GM08714 (cell line): Measurements from ENCODE around the gene ZBTB18.
"Not testable (repeated sequence)": the region's sequence is repeated elsewhere in the genome, so short reads cannot be mapped to it uniquely, and the experiment has no call there.

Experiments used
- H3K4me3 ChIP-seq: fragments of 200-500 bp; sonication (Bioruptor generic); 2 replicates; pipeline ENCODE4 v1.5.1; 2014; ENCODE audit warnings: mild to moderate bottlenecking, low read length, inconsistent platforms
- ZNF274 ChIP-seq: IDR thresholded peaks from 2 replicates; pipeline ENCODE4 v1.6.1; 2012; ENCODE audit warnings: mild to moderate bottlenecking, low read depth, low read length

Gene ZBTB18

DNA sequence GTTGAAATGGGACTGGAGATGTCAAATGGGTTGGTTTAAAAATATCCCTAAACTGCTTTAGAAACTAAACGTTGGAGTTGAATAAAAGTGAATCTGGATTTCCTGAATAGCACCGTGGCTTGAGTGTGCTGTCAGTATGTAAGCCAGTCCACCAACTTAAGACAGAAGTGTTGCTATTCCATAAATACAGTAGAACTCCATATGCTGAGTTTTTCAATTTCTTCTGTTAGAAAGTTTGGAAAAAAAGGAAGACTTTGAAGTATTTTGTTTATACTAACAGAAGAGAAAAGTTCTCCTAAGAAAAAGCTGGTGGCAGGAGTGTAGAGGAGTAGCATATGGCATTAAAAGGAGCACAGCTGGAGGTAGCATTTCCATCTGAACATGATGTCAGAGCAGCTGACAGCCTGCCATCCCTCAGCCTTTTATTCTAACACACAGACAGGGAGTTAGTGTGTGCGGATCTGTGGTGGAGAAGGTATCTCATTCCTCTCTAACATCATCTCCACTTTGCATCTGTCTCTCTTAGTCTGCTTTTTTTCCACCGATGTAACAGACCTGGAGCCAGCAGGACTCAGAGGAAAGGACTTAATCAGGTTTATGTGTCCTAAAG, at the start of gene ZBTB18:
Gene ZBTB18, plus strand, starts transcription at position 449 of the 610 bp plus-strand sequence. Its CDS starts 149 bp downstream, at position 598.
- peak within 1 kb of the TSS; percentile 78 for H3K4me3 ChIP-seq
- TF ChIP-seq ZNF274, result no peak

DNA sequence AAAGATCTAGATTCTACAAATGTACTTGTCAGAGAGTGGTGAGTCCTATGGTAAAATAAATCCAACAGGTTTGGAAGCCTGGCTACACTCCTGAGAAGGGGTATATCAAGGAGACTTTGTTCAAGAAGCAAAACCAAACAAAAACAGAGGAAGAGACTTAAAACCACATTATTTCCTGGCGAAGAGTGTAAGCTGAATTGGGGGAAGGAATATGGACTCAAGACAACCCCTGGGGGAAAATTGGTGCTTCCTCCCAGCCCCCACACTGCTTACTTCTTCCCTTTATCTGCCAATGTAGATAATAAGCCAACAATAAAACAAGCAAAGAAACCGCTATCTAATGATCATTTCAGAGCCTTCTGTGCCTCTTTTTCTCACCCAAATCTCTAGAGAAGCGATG, 48.4 kb upstream of the ZBTB18 start:
- H3K4me3 ChIP-seq, result no peak overlapping the region
- no peak for TF ChIP-seq ZNF274

DNA sequence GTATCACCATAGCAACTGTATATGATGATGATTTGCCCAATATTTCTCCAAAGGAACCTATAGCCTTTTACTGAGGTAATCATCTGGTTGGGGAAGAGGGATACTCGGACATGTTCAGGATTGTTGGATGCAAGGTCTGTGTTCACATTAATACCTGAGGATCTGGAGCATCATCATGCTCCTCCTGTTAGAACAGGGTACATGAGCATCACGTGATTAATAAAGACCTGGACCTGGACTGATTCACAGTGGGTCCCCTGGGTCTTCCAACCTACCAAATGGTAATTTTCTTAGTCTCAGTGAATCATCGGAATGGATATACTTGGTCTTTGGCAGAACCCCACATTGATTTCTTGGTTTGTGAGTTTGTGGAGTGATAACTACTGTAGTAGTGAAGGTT, 45.6 kb upstream of the ZBTB18 start:
- no peak overlapping the region for H3K4me3 ChIP-seq
- TF ChIP-seq ZNF274, result no peak

DNA sequence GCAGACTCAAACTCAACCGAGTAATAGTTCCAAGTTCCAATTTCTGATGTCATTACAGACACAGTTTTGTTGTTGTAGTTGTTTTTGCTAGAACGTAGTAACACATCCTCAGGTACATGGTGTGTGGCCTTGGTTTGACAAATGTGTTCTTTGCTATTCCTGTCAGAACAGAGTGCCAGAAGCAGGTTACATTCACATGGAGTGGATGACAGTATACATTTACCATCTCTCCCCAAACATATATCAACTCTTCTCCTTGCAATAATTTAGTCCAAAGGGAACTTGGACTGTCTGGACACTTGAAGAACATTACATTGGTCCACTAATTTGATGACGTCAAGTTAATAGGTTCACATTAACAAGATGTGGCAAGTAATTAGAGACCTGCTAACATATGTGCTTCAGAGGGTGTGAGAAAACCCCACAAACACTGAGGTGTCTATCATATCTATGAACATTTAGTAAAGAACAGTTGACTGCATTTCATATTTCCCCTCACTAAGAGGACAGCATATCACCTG, 44.6 kb upstream of the ZBTB18 start:
- H3K4me3 ChIP-seq, result no peak overlapping the region
- TF ChIP-seq ZNF274, result no peak

DNA sequence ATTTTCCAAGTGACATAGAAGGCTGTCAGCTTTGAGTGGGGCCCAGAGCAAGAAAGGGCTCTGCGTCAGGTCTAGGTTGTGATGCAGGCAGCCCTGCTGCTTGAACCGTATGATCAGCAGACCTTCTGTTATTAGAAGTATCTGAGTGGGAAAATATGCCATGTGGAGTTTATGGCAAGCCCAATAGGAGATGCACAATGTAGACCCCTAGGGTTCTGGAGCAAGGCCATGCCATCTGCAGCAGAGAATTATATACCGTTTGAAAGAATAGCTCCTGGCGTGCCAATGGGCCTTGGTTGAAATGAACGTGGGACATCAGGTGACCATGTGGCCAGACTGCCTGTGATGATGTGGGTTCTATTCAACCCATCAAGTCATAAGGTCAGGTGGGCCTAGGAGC, 44.1 kb upstream of the ZBTB18 start:
- H3K4me3 ChIP-seq, result no peak overlapping the region
- TF ChIP-seq ZNF274, result no peak

DNA sequence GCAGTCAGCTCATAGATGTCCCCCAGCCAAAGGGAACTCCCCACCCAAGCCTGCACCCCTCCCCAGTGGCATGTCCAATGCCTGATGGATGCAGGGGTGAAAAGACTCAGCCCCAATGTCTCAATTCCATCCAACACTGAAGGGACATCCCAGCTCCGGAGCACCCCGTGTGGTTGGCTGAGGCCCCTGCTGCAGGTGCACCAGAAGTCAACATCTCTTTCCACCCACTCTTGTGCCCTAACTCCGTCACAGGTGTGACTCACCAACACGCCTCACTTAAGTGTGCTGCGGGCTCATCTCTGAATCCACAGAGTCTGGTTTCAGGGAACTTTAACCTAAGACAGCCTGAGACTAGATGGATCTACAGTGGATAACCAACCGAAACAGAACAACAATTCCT, 40.9 kb upstream of the ZBTB18 start:
- no peak for TF ChIP-seq ZNF274
- H3K4me3 ChIP-seq, result no peak overlapping the region

- no peak overlapping the region for H3K4me3 ChIP-seq
- TF ChIP-seq ZNF274, result no peak
Measured at GRCh38 chr1:244010703-244011123, 40.4 kb upstream of the ZBTB18 start.

GRCh38 chr1:244011271-244011670, 39.8 kb upstream of the ZBTB18 start:
- no peak for TF ChIP-seq ZNF274
- no peak overlapping the region for H3K4me3 ChIP-seq

DNA sequence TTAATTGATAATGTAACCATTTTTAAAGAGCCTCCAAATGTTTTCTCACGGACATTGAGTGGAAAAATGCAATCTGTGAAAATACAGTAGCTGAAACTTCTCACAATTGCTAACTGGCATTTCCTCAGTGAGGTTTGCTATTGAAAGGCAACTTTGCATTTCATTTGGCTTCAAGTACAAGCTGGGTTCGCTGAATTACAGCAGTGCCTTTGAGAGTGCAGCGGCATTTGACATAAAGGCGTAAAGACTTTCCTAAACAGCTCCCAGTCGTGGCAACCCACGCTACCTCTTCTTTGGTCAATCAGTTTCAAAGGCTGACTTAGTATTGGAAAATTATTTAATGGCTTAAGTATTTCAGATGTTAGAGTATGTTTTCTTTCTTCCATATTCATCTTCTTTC, 39.3 kb upstream of the ZBTB18 start:
- TF ChIP-seq ZNF274, result no peak
- H3K4me3 ChIP-seq, result no peak overlapping the region

DNA sequence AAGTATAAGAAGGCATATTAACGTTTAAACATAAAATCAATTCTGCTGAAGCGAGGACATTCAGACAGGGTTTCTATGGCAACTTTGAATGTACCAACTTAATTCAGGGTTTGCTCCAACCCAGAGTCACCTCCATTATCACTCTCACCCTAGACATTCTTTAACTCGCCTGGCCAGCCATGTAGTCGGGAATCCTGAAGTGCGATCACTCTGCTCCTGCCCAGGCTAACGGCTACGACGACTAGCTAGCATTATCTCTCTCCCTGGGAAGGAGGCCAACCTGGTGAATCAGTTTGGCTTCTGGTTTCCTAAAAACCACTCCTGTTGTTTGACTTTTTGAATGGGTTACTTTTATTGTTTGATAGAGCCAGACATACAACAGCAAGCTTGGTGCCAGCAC, 38.9 kb upstream of the ZBTB18 start:
- no peak for TF ChIP-seq ZNF274
- H3K4me3 ChIP-seq, result no peak overlapping the region

DNA sequence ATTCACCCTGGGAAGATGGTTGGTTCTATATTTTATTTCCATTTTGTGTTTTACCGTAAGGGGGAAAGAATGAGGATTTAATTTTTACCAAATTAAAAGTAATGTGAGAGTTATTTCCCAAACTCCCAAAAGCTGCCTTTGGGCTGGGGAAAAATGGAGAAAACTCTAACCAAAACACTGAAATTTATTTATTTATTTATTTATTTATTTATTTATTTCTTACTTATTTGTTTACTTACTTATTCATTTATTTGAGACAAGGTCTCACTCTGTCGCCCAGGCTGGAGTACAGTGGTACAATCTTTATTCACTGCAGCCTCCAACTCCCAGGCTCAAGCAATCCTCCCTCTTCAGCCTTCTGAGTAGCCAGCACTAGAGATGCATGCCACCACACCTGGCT, 38.0 kb upstream of the ZBTB18 start:
- no peak for TF ChIP-seq ZNF274
- H3K4me3 ChIP-seq, result no peak overlapping the region

- H3K4me3 ChIP-seq, result not testable (repeated sequence)
Measured at GRCh38 chr1:244014862-244015261, 36.2 kb upstream of the ZBTB18 start.

DNA sequence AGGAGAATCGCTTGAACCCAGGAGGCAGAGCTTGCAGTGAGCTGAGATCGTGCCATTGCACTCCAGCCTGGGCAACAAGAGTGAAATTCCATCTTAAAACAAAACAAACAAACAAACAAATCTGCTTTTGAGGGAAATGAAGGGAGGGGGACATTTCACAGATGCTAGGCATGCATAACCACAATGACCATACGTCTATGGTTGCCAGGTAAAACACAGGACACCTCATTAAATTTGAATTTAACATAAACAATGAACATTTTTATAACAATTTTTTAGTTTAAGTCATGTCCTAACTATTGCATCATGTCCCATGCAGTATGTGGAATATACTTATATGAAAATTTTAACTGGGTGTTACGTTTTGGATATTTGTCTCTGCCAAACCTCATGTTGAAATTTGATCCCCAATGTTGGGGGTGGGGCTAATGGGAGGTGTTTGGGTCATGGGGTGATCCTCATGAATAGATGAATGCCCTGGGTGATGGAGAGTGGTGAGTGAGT, 31.0 kb upstream of the ZBTB18 start:
- no peak overlapping the region for H3K4me3 ChIP-seq
- TF ChIP-seq ZNF274, result no peak

DNA sequence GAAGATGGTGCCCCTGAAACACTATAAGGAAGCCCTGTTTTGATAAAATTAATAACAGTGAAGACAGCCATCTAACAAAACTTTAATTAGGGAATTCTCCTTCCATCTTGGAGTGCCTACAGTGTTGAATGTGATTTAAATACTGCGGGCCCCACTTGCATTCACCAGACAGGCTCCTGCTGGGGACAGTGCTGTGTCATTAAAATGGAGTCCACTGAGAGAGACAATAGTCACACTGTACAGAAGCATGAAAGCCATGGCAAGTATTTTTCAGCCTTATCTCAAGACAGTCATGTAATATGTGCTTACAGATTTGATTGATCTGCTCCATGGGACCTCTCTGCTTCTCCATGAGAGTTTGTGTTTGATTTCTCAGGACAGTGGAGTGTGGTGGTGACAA, 29.7 kb upstream of the ZBTB18 start:
- TF ChIP-seq ZNF274, result no peak
- H3K4me3 ChIP-seq, result no peak overlapping the region

DNA sequence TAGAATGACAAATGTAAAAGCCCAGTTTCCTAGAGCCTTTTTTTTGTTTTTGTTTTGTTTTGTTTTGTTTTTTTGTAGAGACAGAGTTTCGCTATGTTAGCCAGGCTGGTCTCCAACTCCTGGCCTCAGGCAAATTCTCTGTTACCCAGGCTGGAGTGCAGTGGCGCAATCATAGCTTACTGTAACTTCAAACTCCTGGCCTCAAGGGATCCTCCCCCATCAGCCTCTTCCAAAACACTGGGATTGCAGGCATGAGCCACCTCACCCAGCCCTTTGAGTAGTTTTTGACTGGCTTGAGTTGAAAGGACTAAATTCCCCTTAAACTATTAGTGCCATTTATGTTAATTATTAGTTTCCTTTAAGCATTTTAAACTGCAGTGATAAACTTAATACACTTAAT, 28.8 kb upstream of the ZBTB18 start:
- no peak overlapping the region for H3K4me3 ChIP-seq
- TF ChIP-seq ZNF274, result no peak
